Measurements from ENCODE around the gene GRID1.

Gene GRID1

DNA sequence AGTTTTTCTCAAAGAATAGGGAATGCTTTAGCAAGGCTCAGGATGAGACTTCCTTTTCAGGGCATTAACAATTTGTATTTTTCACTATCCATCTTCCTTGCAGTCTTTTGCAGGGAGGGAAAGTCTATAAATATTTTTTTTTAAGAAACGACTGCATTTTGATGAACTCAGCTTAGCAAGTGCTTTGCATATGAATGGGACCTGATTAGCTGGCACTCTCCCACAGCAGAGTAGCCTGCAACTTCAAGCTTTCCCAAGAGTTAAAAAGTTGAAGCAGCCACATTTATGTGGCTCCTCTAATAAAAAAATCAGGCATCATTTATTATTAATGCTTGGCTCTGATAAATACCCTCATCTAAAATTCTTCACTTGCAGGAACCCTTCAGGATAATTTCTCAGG, 134.0 kb downstream of the GRID1 start:
- TF ChIP-seq, protein P1, sequence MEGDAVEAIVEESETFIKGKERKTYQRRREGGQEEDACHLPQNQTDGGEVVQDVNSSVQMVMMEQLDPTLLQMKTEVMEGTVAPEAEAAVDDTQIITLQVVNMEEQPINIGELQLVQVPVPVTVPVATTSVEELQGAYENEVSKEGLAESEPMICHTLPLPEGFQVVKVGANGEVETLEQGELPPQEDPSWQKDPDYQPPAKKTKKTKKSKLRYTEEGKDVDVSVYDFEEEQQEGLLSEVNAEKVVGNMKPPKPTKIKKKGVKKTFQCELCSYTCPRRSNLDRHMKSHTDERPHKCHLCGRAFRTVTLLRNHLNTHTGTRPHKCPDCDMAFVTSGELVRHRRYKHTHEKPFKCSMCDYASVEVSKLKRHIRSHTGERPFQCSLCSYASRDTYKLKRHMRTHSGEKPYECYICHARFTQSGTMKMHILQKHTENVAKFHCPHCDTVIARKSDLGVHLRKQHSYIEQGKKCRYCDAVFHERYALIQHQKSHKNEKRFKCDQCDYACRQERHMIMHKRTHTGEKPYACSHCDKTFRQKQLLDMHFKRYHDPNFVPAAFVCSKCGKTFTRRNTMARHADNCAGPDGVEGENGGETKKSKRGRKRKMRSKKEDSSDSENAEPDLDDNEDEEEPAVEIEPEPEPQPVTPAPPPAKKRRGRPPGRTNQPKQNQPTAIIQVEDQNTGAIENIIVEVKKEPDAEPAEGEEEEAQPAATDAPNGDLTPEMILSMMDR (IDR thresholded peaks at IDR 0.05; ENCODE audit: low read depth, low read length) = no peak
- DNase-seq (ENCODE audit: low read depth in 2 of 2) = no peak
- no peak overlapping the region for H3K4me3 ChIP-seq (replicated peaks in 1 of 2; ENCODE audit: low read depth in 2 of 2, low read length in 2 of 2)

DNA sequence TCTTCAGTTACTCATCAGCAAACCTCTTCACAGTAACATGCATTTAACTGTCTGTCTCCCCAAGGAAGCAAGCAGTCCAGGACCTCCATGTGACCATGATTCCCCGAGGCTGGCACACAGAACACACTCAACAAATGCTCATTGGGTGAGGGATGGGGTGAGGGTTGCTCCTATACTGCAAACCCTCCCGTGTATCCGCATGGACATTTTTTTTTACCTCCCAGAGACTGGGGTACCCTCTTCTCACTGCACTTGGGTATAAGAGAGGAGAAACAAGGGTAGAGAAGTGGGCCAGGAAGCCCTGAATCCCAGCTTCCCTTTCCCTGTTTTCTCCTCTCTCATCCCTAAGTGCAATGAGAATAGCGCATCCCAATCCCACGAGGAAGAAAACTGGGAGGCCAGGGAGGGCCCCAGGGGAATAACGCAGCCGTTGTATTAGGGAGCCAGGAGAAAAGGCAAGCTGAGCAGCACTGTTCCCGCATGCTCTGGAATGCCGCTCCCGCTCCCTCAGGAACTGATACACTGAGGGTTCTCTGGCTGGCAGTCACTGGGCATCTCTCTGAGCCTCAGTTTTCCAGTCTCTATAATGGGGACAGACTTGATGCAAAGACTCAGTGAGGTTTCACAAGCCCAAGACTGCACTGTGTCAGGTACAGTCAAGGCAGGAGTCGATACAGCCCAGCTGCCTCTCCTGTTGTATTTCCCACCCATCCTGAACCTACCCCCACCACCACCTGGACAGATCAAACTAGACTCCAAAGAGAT, 134.6 kb downstream of the GRID1 start:
- TF ChIP-seq, protein P1 (IDR thresholded peaks at IDR 0.05; ENCODE audit: low read depth, low read length) = no peak
- DNase-seq (ENCODE audit: low read depth in 2 of 2) = no peak
- no peak overlapping the region for H3K4me3 ChIP-seq (replicated peaks in 1 of 2; ENCODE audit: low read depth in 2 of 2, low read length in 2 of 2)

DNA sequence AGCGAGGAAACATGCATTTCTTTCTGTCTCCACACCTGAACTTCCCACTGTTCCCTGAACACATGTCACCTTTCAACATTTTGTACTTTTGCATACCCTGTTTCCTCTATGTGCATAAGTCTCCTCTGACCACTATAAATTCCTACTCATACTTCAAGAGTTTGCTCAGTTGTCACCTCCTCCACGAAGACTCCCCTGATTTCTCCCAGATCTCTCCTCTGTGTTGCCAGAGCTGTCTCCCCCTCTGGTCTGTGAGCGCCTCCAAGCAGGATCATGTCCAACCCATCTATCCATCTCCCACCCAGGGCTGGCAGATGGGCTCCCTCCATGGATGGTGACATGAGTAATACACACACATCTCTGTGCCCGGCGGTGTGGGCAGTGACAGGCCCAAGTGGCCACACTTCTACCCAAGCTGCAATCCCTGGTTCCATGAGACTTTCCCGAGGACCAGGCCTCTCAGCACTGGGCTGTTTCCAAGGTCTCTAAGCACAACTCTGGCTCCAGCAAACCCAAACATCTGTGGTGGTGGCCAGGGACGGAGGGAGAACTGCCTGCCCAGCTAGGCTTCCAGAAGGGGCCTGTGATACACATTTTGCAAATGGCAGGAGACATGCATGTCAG, 135.9 kb downstream of the GRID1 start:
- TF ChIP-seq, protein P1 (IDR thresholded peaks at IDR 0.05; ENCODE audit: low read depth, low read length) = no peak
- H3K4me3 ChIP-seq (replicated peaks in 1 of 2; ENCODE audit: low read depth in 2 of 2, low read length in 2 of 2) = no peak overlapping the region
- DNase-seq (ENCODE audit: low read depth in 2 of 2) = no peak

DNA sequence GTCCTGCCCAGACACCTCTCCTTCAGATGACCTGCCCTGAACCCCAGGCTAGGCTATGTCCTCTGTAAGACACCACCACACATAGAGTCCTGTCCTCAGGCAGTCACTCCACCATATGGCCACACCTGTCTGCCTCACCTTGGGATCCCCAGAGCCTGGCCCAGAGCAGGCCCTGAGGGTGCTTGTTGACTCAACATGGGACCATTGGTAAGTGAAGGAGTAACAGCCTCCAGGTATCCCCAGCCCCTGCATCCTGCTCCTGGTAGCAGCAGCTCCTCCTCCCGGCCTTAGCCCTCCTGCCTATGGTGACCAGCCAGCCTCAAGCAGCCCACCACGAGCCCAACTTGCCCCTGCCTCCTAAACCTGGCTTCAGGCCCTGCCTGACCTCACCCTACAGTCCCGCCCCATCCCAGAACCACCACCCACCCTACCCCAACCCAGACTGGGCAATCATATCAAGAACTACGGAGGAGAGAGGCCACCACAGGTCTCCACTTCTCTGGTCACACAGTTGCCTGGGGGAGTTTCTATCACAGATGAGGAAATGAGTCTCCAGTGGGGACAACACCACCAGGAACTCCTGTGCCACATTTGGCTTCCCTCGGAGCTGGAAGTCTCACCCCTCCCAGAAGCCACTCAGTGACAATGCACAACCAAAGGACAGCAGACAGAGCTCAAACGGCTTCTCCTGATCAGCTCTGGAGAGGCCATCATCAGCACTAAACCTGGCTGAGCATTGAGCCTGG, 136.6 kb downstream of the GRID1 start:
- TF ChIP-seq, protein P1 (IDR thresholded peaks at IDR 0.05; ENCODE audit: low read depth, low read length) = no peak
- DNase-seq (ENCODE audit: low read depth in 2 of 2) = no peak
- no peak overlapping the region for H3K4me3 ChIP-seq (replicated peaks in 1 of 2; ENCODE audit: low read depth in 2 of 2, low read length in 2 of 2)

DNA sequence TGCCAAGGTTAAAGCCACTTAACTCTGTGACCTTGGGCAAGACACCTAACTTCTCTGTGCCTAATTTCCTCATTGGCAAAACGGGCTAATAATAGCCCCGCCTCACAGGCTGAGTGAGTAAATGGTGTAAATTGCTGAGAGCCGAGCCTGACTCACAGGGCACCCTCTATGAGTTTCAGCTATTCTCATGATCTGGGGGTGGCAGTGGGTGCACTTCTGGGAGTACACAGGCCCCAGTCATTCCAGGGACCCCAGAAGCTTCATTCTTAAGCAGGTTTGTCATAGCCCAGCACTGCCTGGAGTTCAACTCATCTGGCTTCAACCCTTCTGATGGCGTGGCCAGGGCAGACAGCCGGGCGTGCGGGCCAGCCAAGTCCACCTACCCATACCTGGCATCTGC, 137.2 kb downstream of the GRID1 start:
- TF ChIP-seq, protein P1 (IDR thresholded peaks at IDR 0.05; ENCODE audit: low read depth, low read length) = no peak
- DNase-seq (ENCODE audit: low read depth in 2 of 2) = no peak
- H3K4me3 ChIP-seq (replicated peaks in 1 of 2; ENCODE audit: low read depth in 2 of 2, low read length in 2 of 2) = no peak overlapping the region

DNA sequence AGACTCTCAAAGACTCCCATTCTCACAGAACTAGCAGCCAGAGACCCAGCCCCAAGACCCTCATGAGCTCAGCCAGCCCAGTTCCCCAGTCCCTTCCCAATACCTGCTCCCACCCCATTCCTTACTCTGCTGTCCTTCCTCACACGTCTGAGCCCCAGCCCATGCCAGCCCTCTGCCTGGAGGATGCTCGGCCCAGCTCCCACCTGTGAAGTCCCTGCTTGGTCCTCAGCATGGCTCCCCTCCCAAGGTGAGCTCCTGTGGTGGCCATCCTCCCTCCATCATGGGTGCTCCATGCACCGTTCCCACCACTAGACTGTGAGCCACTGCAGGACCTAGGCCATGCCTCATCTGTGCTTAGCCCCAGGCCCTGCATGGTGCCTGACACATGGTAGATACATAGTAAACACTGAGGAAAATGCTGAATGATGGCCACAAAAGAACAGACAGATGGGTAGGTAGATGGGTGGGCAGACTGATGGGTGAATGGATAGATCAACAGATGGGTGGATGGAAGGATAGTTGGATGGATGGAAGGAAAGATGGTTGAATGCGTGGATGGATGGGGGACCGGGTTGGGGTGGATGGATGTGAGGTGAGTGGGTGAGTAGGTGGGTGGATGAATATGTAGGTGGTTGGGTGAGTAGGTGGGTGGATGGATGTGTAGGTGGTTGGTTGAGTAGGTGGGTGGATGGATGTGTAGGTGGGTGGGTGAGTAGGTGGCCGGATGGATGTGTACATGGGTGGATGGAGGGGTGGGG, 138.9 kb downstream of the GRID1 start:
- H3K4me3 ChIP-seq (replicated peaks in 1 of 2; ENCODE audit: low read depth in 2 of 2, low read length in 2 of 2) = no peak overlapping the region
- DNase-seq (ENCODE audit: low read depth in 2 of 2) = no peak
- TF ChIP-seq, protein P1 (IDR thresholded peaks at IDR 0.05; ENCODE audit: low read depth, low read length) = no peak
